IMR-90 (cell line): ENCODE results near the gene NFYB. TPM values are rescaled to one million over a fixed set of nuclear protein-coding genes. Genes with fewer than 3 reads are reported as not detected.

ENCODE experiments used
- ATAC-seq: fragments of 200-7000 bp; cut with Tn5 transposase; 2 replicates; pipeline ENCODE4 v1.9.1; 2020; ENCODE audit warnings: low read depth, mild to moderate bottlenecking, moderate library complexity
- BruUV-seq: library from RNA; stranded (reverse); fragments of 400-500 nt; replicated peaks from 2 replicates; lab custom pipeline; 2021; lab: Mats Ljungman, UMichigan
- CTCF ChIA-PET: fragments of 300-600 bp; formaldehyde crosslinking; extraction: SDS; loops from one replicate; lab custom pipeline; 2021; ENCODE audit warnings: antibody characterized with exemption; lab: Yijun Ruan, JAX
- POLR2A ChIA-PET: fragments of 300-600 bp; sonication (Branson Sonifier 250); formaldehyde crosslinking; loops from one replicate; lab custom pipeline; 2022; ENCODE audit warnings: antibody characterized with exemption; ENCODE audit not compliant: unreplicated experiment; lab: Charles Lee
- DNase-seq: peaks from one replicate; pipeline ENCODE4 v3.0.0; 2013
- H2AFZ ChIP-seq: replicated peaks from 2 replicates; pipeline ENCODE3; 2013; ENCODE audit warnings: low read length, mild to moderate bottlenecking; ENCODE audit not compliant: poor library complexity
- H2AK5ac ChIP-seq: 2 replicates; pipeline ENCODE4 v1.6.1; 2013; ENCODE audit warnings: low read depth, low read length, inconsistent platforms
- H2AK9ac ChIP-seq: replicated peaks from 2 replicates; pipeline ENCODE3; 2013; ENCODE audit warnings: mild to moderate bottlenecking, low read depth, low read length, moderate library complexity; ENCODE audit not compliant: poor library complexity
- H2BK120ac ChIP-seq: 2 replicates; pipeline ENCODE4 v1.6.1; 2013; ENCODE audit warnings: low read depth, low read length, inconsistent platforms
- H2BK15ac ChIP-seq: 3 replicates; pipeline ENCODE4 v1.6.1; 2013; ENCODE audit warnings: low read depth, low read length, inconsistent platforms
- H2BK20ac ChIP-seq: 2 replicates; pipeline ENCODE4 v1.6.1; 2013; ENCODE audit warnings: low read depth, mild to moderate bottlenecking, inconsistent platforms, low read length, moderate library complexity
- H2BK5ac ChIP-seq: 2 replicates; pipeline ENCODE4 v1.6.1; 2013; ENCODE audit warnings: mild to moderate bottlenecking, low read depth, low read length, inconsistent platforms; ENCODE audit not compliant: poor library complexity, severe bottlenecking
- H3K14ac ChIP-seq: replicated peaks from 2 replicates; pipeline ENCODE4 v1.6.1; 2013; ENCODE audit warnings: low read depth, low read length, inconsistent platforms
- H3K18ac ChIP-seq: 2 replicates; pipeline ENCODE4 v1.6.1; 2013; ENCODE audit warnings: low read depth, low read length, control low read depth
- H3K23ac ChIP-seq: 2 replicates; pipeline ENCODE4 v1.6.1; 2013; ENCODE audit warnings: low read depth, low read length, inconsistent platforms
- H3K27ac ChIP-seq: 2 replicates; pipeline ENCODE4 v1.5.1; 2013; ENCODE audit warnings: mild to moderate bottlenecking, control low read depth, low read length; ENCODE audit not compliant: insufficient read depth
- H3K27me3 ChIP-seq: 2 replicates; pipeline ENCODE4 v1.6.1; 2013; ENCODE audit warnings: low read length; ENCODE audit not compliant: control insufficient read depth, insufficient read depth
- H3K36me3 ChIP-seq: 2 replicates; pipeline ENCODE4 v1.6.1; 2013; ENCODE audit warnings: low read length, mixed read lengths; ENCODE audit not compliant: control insufficient read depth, insufficient read depth
- H3K4ac ChIP-seq: 2 replicates; pipeline ENCODE4 v1.6.1; 2013; ENCODE audit warnings: low read depth, low read length, inconsistent platforms
- H3K4me1 ChIP-seq: 2 replicates; pipeline ENCODE4 v1.6.1; 2013; ENCODE audit warnings: low read length, mixed read lengths; ENCODE audit not compliant: control insufficient read depth, insufficient read depth
- H3K4me2 ChIP-seq: 2 replicates; pipeline ENCODE4 v1.6.1; 2013; ENCODE audit warnings: low read depth, mild to moderate bottlenecking, control low read depth, low read length, moderate library complexity
- H3K4me3 ChIP-seq: 2 replicates; pipeline ENCODE4 v1.5.1; 2013; ENCODE audit warnings: low read depth, mild to moderate bottlenecking, control low read depth, low read length, moderate library complexity; ENCODE audit not compliant: insufficient read depth
- H3K56ac ChIP-seq: 2 replicates; pipeline ENCODE4 v1.6.1; 2013; ENCODE audit warnings: low read length, inconsistent platforms; ENCODE audit not compliant: insufficient read depth; ENCODE audit errors: extremely low read depth
- H3K79me1 ChIP-seq, 2 experiments: 2 replicates each; pipeline ENCODE4 v1.6.1; 2013; ENCODE audit warnings: low read length in 2 of 2, inconsistent platforms in 1 of 2, low read depth in 1 of 2
- H3K9ac ChIP-seq: 2 replicates; pipeline ENCODE4 v1.6.1; 2013; ENCODE audit warnings: low read depth, low read length, control low read depth
- H3K9me1 ChIP-seq: 2 replicates; pipeline ENCODE4 v1.6.1; 2013; ENCODE audit warnings: low read length, inconsistent platforms; ENCODE audit not compliant: insufficient read depth
- H3K9me3 ChIP-seq: 2 replicates; pipeline ENCODE4 v1.6.1; 2013; ENCODE audit warnings: low read length; ENCODE audit not compliant: control insufficient read depth, insufficient read depth
- H4K20me1 ChIP-seq: 2 replicates; pipeline ENCODE4 v1.6.1; 2013; ENCODE audit warnings: low read length, inconsistent platforms; ENCODE audit not compliant: insufficient read depth
- H4K5ac ChIP-seq: 2 replicates; pipeline ENCODE4 v1.6.1; 2013; ENCODE audit warnings: mild to moderate bottlenecking, low read depth, low read length, control low read depth
- H4K8ac ChIP-seq, 2 experiments: 2 replicates each; pipeline ENCODE4 v1.6.1; 2013; ENCODE audit warnings: low read depth in 2 of 2, low read length in 2 of 2, control low read depth in 1 of 2, inconsistent platforms in 1 of 2
- H4K91ac ChIP-seq: 2 replicates; pipeline ENCODE4 v1.6.1; 2013; ENCODE audit warnings: low read depth, low read length, inconsistent platforms; ENCODE audit not compliant: insufficient read depth
- FOS ChIP-seq: fragments of 150-350 bp; IDR thresholded peaks from 2 replicates; pipeline ENCODE4 v1.6.1; 2016; ENCODE audit warnings: low read depth, low read length
- MAZ ChIP-seq: IDR thresholded peaks from 2 replicates; pipeline ENCODE4 v1.6.1; 2012; ENCODE audit warnings: low read depth, mild to moderate bottlenecking, low read length, improper control_type of control experiment, moderate library complexity, borderline replicate concordance
- RFX5 ChIP-seq: IDR thresholded peaks from 2 replicates; pipeline ENCODE4 v1.8.0; 2012; ENCODE audit warnings: low read depth, mild to moderate bottlenecking, low read length, moderate library complexity
- dilution Hi-C: fragments of 300-500 bp; cut with HindIII; formaldehyde crosslinking; loops from one replicate; pipeline ENCODE4 v1.14.3; 2018; ENCODE audit warnings: low sequenced_read_pairs; ENCODE audit not compliant: unreplicated experiment
- in situ Hi-C: fragments of 300-500 bp; cut with MboI; formaldehyde crosslinking; loops from 3 replicates; pipeline ENCODE4 v1.14.3; 2019; ENCODE audit warnings: low sequenced_read_pairs, inconsistent platforms, mixed read lengths
- intact Hi-C: fragments of 100-400 bp; cut with micrococcal nuclease; formaldehyde crosslinking; loops from 2 replicates; pipeline ENCODE4 v1.10.0; 2022
- polyA plus RNA-seq, 3 experiments: library from polyadenylated mRNA; depleted of rRNA; stranded (reverse); fragments of >200 nt; gene quantifications; 2 replicates each; pipeline ENCODE4 v1.2.3, GENCODE V29; 2012; ENCODE audit warnings: low replicate concordance in 1 of 3
- total RNA-seq: library from RNA; depleted of rRNA; stranded (reverse); fragments of >200 nt; gene quantifications from 2 replicates; pipeline ENCODE4 v1.2.3, GENCODE V29; 2012

NFYB gene
- total and polyA plus RNA-seq, 2 of the 4 experiments (the other 2 are of a cell fraction): 22.2 to 28.4 TPM

GRCh38 chr12:104143002-104143401 is 5.0 kb upstream of the NFYB start:
- peaks cover 0 to 8% of the 10 kb centered on the region in 2 experiments; a peak in 3 of 4 replicates for H3K79me1 ChIP-seq
- no peak overlapping the region for H2BK20ac ChIP-seq
- H3K36me3 ChIP-seq: no peaks in the 10 kb centered on the region
- no peak overlapping the region for H2BK5ac ChIP-seq
- H2BK15ac ChIP-seq: no peak overlapping the region
- no peak overlapping the region for H4K91ac ChIP-seq
- H3K4me1 ChIP-seq: peaks cover 6% of the 10 kb centered on the region
- H3K4me3 ChIP-seq: no peak overlapping the region
- H3K56ac ChIP-seq: no peak overlapping the region
- no peak overlapping the region for H3K23ac ChIP-seq
- intact Hi-C loops: no loop called here
- H3K9me1 ChIP-seq: peaks cover 5% of the 10 kb centered on the region; the same call in 1 of the 2 replicates
- no peak overlapping the region for H4K8ac ChIP-seq
- no peak overlapping the region for H2AK5ac ChIP-seq
- no peak overlapping the region for H3K4ac ChIP-seq
- no peaks in the 10 kb centered on the region for H4K20me1 ChIP-seq
- H3K4me2 ChIP-seq: no peak overlapping the region
- H3K9ac ChIP-seq: no peak overlapping the region
- DNase-seq (no peak), ATAC-seq (no peak)
- BruUV-seq: no TSS peak
- CTCF ChIA-PET: no interaction called here
- in situ Hi-C loops: no loop called here
- no peaks in the 10 kb centered on the region for H3K27me3 ChIP-seq
- H3K9me3 ChIP-seq: no peaks in the 10 kb centered on the region; the same call in 1 of the 2 replicates
- H2BK120ac ChIP-seq: no peak overlapping the region
- no peak overlapping the region for H3K14ac ChIP-seq
- H3K27ac ChIP-seq: no peak overlapping the region
- no peak overlapping the region for H2AK9ac ChIP-seq
- TF ChIP-seq FOS: no peak
- TF ChIP-seq MAZ: no peak
- TF ChIP-seq RFX5: no peak
- H4K5ac ChIP-seq: no peak overlapping the region
- dilution Hi-C loops: no loop called here
- POLR2A ChIA-PET: no interaction called here
- H3K18ac ChIP-seq: no peak overlapping the region
- no peak overlapping the region for H2AFZ ChIP-seq
